Endothelial cell of umbilical vein (primary cell): ENCODE results near the gene HTATSF1. TPM values are rescaled to one million over a fixed set of nuclear protein-coding genes. Genes with fewer than 3 reads are reported as not detected.

Experiments
- BruUV-seq: library from RNA; stranded (reverse); fragments of 400-500 nt; replicated peaks from 2 replicates; lab custom pipeline; 2021; lab: Mats Ljungman, UMichigan
- CTCF ChIA-PET: fragments of 300-600, 350-600 bp; sonication (Branson Sonifier 250); formaldehyde crosslinking; loops from one replicate; lab custom pipeline; 2021; ENCODE audit warnings: antibody characterized with exemption, inconsistent platforms; lab: Charles Lee
- POLR2A ChIA-PET: fragments of 300-600, 350-600 bp; sonication (Branson Sonifier 250); formaldehyde crosslinking; loops from one replicate; lab custom pipeline; 2021; ENCODE audit warnings: antibody characterized with exemption, inconsistent platforms; lab: Charles Lee
- DNase-seq: peaks from one replicate; pipeline ENCODE4 v3.0.0-alpha.2; 2011; ENCODE audit warnings: low read depth, low spot score
- FAIRE-seq: peaks from 2 replicates; lab custom pipeline; 2011; peaks lifted over from hg19 to GRCh38; lab: Jason Lieb, UNC
- H2AFZ ChIP-seq: 2 replicates; pipeline ENCODE4 v1.6.0; 2012; ENCODE audit warnings: low read depth, low read length, control low read depth, inconsistent platforms
- H3K27ac ChIP-seq: 2 replicates; pipeline ENCODE4 v1.5.1; 2011; ENCODE audit warnings: low read depth, mild to moderate bottlenecking, control low read depth, low read length, moderate library complexity; ENCODE audit not compliant: insufficient read depth
- H3K27me3 ChIP-seq, 2 experiments: 2 replicates each; pipeline versions ENCODE4 v1.6.0 to v1.6.1; 2011; ENCODE audit warnings: low read length in 2 of 2, mixed read lengths in 1 of 2; ENCODE audit not compliant: control insufficient read depth in 2 of 2, insufficient read depth in 2 of 2
- H3K36me3 ChIP-seq, 2 experiments: 2 replicates in 1 of 2; 3 replicates in 1 of 2; pipeline ENCODE4 v1.5.1; 2011; ENCODE audit warnings: low read length in 2 of 2, mild to moderate bottlenecking in 1 of 2, moderate library complexity in 1 of 2; ENCODE audit not compliant: control insufficient read depth in 2 of 2, insufficient read depth in 2 of 2; ENCODE audit errors: extremely low read depth in 1 of 2
- H3K4me1 ChIP-seq: 3 replicates; pipeline ENCODE4 v1.5.1; 2011; ENCODE audit warnings: mild to moderate bottlenecking, low read length; ENCODE audit not compliant: control insufficient read depth, insufficient read depth; ENCODE audit errors: extremely low read depth
- H3K4me2 ChIP-seq: 2 replicates; pipeline ENCODE4 v1.6.1; 2011; ENCODE audit warnings: low read length, control low read depth, mixed read lengths; ENCODE audit not compliant: insufficient read depth
- H3K4me3 ChIP-seq, 3 experiments: fragments of 200-600 bp in 1 of 3; sonication (generic), shearing (Covaris generic) in 1 of 3; replicated peaks in 1 of 3; 2 replicates each; pipeline ENCODE4 v1.5.1; 2011 to 2016; ENCODE audit warnings: control low read depth in 3 of 3, low read length in 3 of 3, mild to moderate bottlenecking in 2 of 3, inconsistent platforms in 1 of 3, low read depth in 1 of 3, moderate library complexity in 1 of 3; ENCODE audit not compliant: insufficient read depth in 1 of 3
- H3K79me2 ChIP-seq: 2 replicates; pipeline ENCODE4 v1.6.0; 2012; ENCODE audit warnings: low read length, inconsistent platforms; ENCODE audit not compliant: control insufficient read depth, insufficient read depth
- H3K9ac ChIP-seq: replicated peaks from 2 replicates; pipeline ENCODE3; 2011; ENCODE audit warnings: low read length, control low read depth; ENCODE audit not compliant: insufficient read depth; ENCODE audit errors: extremely low read depth
- H3K9me1 ChIP-seq: replicated peaks from 3 replicates; pipeline ENCODE4 v1.6.0; 2011; ENCODE audit warnings: mild to moderate bottlenecking, low read length; ENCODE audit not compliant: control insufficient read depth, insufficient read depth; ENCODE audit errors: extremely low read depth
- H3K9me3 ChIP-seq: replicated peaks from 2 replicates; pipeline ENCODE4 v1.5.1; 2012; ENCODE audit warnings: low read length, inconsistent platforms; ENCODE audit not compliant: control insufficient read depth, insufficient read depth
- H4K20me1 ChIP-seq: replicated peaks from 2 replicates; pipeline ENCODE3; 2011; ENCODE audit warnings: mild to moderate bottlenecking, low read length; ENCODE audit not compliant: control insufficient read depth, insufficient read depth; ENCODE audit errors: extremely low read depth
- EZH2 ChIP-seq: IDR thresholded peaks from 2 replicates; pipeline ENCODE4 v1.6.1; 2012; ENCODE audit warnings: borderline replicate concordance, low read depth, mild to moderate bottlenecking, moderate library complexity, low read length, inconsistent platforms; ENCODE audit not compliant: severe bottlenecking
- FOS ChIP-seq: IDR thresholded peaks from 2 replicates; pipeline ENCODE4 v1.6.1; 2011; ENCODE audit warnings: mild to moderate bottlenecking, low read length, moderate library complexity, borderline replicate concordance; ENCODE audit not compliant: insufficient read depth
- GATA2 ChIP-seq: IDR thresholded peaks from 2 replicates; pipeline ENCODE4 v1.7.0; 2011; ENCODE audit warnings: low read depth, mild to moderate bottlenecking, moderate library complexity, mixed read lengths, low read length; ENCODE audit not compliant: insufficient read length, insufficient read depth
- JUN ChIP-seq: IDR thresholded peaks from 2 replicates; pipeline ENCODE4 v1.6.1; 2011; ENCODE audit warnings: borderline replicate concordance, low read depth; ENCODE audit not compliant: insufficient read length, insufficient read depth
- MYC ChIP-seq: IDR thresholded peaks from one replicate; pipeline ENCODE4 v1.6.1; 2011; ENCODE audit warnings: mild to moderate bottlenecking, low read depth, low read length
- POLR2A ChIP-seq: IDR thresholded peaks from 2 replicates; pipeline ENCODE4 v1.6.1; 2012; ENCODE audit warnings: low read depth, mild to moderate bottlenecking, control low read depth, low read length
- POLR2AphosphoS5 ChIP-seq: IDR thresholded peaks from 2 replicates; pipeline ENCODE4 v1.6.1; 2012; ENCODE audit warnings: low read depth, mild to moderate bottlenecking, control low read depth, low read length, moderate library complexity; ENCODE audit not compliant: insufficient read depth
- dilution Hi-C: fragments of 300-500 bp; cut with MboI; formaldehyde crosslinking; loops from one replicate; pipeline ENCODE4 v1.15.0; 2019; ENCODE audit warnings: low sequenced_read_pairs; ENCODE audit not compliant: extremely low pct_ligation_motif_present
- intact Hi-C: fragments of 100-400 bp; cut with micrococcal nuclease; formaldehyde crosslinking; loops from one replicate; pipeline ENCODE4 v1.10.0; 2022
- polyA plus RNA-seq, 4 experiments: library from polyadenylated mRNA; depleted of rRNA in 3 of 4; stranded (reverse) in 3 of 4; unstranded in 1 of 4; fragments of >200 nt; gene quantifications; 2 replicates each; pipeline versions ENCODE4 v1.2.1 to v1.2.3, GENCODE V29; 2011 to 2012; ENCODE audit warnings: missing spikeins in 1 of 4
- total RNA-seq: library from RNA; stranded (reverse); gene quantifications from 2 replicates; pipeline ENCODE4 v1.2.3, GENCODE V29; 2021
- TF ChIP-seq, protein P1 (sequence below), 2 donors: IDR thresholded peaks; 1 replicate in 1 of 2; 2 replicates in 1 of 2; pipeline ENCODE4 v1.5.1; 2011; ENCODE audit warnings: low read length in 2 of 2, mild to moderate bottlenecking in 2 of 2, moderate library complexity in 2 of 2, control low read depth in 1 of 2, inconsistent platforms in 1 of 2, low read depth in 1 of 2; ENCODE audit not compliant: insufficient read depth in 1 of 2; ENCODE audit errors: extremely low read depth in 1 of 2
- TF ChIP-seq, protein P2 (sequence below): IDR thresholded peaks from 2 replicates; pipeline ENCODE4 v1.6.1; 2011; ENCODE audit not compliant: insufficient read depth, insufficient read length

The HTATSF1 gene
- total and polyA plus RNA-seq, 2 donors (not counting 3 experiments of a cell fraction or from before 2014, with no cell fraction given): 1.0 to 31.1 TPM

DNA sequence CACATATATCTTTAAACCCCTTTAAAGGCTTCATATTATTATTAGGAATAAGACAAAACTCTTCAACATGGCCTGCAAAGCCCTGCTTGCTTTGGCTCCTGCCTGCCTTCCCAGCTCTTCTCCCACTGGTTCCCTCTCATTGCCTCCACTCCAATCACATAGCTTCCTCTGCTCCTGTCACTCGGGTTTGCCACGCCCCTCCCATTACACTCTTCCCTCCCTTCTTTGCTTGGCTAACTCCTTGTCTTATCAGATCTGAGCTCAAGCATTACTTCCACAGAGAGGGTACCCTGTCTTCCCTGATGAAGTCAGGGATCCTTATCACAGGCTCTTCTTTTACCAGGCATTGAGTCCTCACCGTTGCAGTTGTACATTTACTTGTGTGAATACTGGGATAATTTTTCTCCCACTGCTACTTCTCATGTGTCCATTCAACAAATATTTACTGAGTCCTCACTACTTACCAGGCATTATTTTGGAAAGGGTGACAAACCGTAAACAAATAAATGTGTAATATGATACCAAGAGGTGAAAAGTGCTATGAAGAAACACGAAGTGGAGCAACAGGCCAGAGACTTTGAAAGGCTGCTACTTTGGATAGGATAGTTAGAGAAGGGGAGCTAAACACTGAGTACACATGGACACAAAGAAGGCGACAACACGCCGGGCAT is 31.4 kb downstream of the HTATSF1 start:
- no peaks in the 10 kb centered on the region for H3K79me2 ChIP-seq
- no peaks in the 10 kb centered on the region for H3K4me1 ChIP-seq
- no peak overlapping the region for H2AFZ ChIP-seq
- H3K9me1 ChIP-seq: no peaks in the 10 kb centered on the region
- no peaks in the 10 kb centered on the region for H3K9me3 ChIP-seq
- TF ChIP-seq POLR2A (no peak), EZH2 (no peak), POLR2AphosphoS5 (no peak), MYC (no peak), JUN (no peak), GATA2 (no peak), FOS (no peak)
- TF ChIP-seq, protein P1, sequence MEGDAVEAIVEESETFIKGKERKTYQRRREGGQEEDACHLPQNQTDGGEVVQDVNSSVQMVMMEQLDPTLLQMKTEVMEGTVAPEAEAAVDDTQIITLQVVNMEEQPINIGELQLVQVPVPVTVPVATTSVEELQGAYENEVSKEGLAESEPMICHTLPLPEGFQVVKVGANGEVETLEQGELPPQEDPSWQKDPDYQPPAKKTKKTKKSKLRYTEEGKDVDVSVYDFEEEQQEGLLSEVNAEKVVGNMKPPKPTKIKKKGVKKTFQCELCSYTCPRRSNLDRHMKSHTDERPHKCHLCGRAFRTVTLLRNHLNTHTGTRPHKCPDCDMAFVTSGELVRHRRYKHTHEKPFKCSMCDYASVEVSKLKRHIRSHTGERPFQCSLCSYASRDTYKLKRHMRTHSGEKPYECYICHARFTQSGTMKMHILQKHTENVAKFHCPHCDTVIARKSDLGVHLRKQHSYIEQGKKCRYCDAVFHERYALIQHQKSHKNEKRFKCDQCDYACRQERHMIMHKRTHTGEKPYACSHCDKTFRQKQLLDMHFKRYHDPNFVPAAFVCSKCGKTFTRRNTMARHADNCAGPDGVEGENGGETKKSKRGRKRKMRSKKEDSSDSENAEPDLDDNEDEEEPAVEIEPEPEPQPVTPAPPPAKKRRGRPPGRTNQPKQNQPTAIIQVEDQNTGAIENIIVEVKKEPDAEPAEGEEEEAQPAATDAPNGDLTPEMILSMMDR (IDR thresholded peaks at IDR 0.05; ENCODE audit: extremely low read depth in 1 of 2, insufficient read depth in 1 of 2, low read depth in 1 of 2, low read length in 2 of 2): no peak
- TF ChIP-seq, protein P2, sequence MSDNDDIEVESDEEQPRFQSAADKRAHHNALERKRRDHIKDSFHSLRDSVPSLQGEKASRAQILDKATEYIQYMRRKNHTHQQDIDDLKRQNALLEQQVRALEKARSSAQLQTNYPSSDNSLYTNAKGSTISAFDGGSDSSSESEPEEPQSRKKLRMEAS: no peak
- no TSS peak for BruUV-seq
- no peak overlapping the region for H3K27ac ChIP-seq
- no peaks in the 10 kb centered on the region for H3K36me3 ChIP-seq
- intact Hi-C loops: no loop called here
- H3K4me3 ChIP-seq: no peak overlapping the region
- dilution Hi-C loops: no loop called here
- no peak for DNase-seq
- FAIRE-seq: no peak
- no peaks in the 10 kb centered on the region for H4K20me1 ChIP-seq
- ChIA-PET POLR2A (no interaction called here), CTCF (no interaction called here)
- no peak overlapping the region for H3K4me2 ChIP-seq
- H3K9ac ChIP-seq: no peak overlapping the region
- H3K27me3 ChIP-seq: no peaks in the 10 kb centered on the region
